ENCODE results near the gene SP9. TPM values are rescaled to one million over a fixed set of nuclear protein-coding genes. Genes with fewer than 3 reads are reported as not detected.

Gene SP9
- total and polyA plus RNA-seq, 9 of the 15 experiments (the other 6 are each of a cell fraction or from before 2014, with no cell fraction given): 0.04 to 0.23 (median 0.11) TPM; not detected in 3

GRCh38 chr2:174337337-174338146 lies 2.8 kb downstream of the SP9 start (continued):
- TF ChIP-seq CHD7 (IDR thresholded peaks at IDR 0.05; ENCODE audit: low read depth, low read length): no peak
- no peak for TF ChIP-seq ZNF639 (CRISPR knock-in tag; conservative IDR thresholded peaks at IDR 0.05 in 1 of 2, IDR thresholded peaks at IDR 0.05 in 1 of 2)
- no peak for TF ChIP-seq ZNF609 (CRISPR knock-in tag; IDR thresholded peaks at IDR 0.05; ENCODE audit: borderline replicate concordance)
- no peak for TF ChIP-seq KDM5B (IDR thresholded peaks at IDR 0.05; ENCODE audit: insufficient replicate concordance, low read depth, low read length)
- TF ChIP-seq KDM2B (CRISPR knock-in tag; IDR thresholded peaks at IDR 0.05): peak; percentile 41; the same call in 1 of the 2 replicates
- no peak for TF ChIP-seq XRCC5 (IDR thresholded peaks at IDR 0.05; ENCODE audit: low read depth, low read length)
